Tibial nerve (tissue), 3 donors: ENCODE measurements around the gene SOX3.

Source experiments
- POLR2A ChIP-seq, 2 donors: fragments of 450-650 bp; IDR thresholded peaks; one replicate each; pipeline ENCODE4 v1.6.1; 2017; ENCODE audit warnings: antibody characterized with exemption in 2 of 2, mild to moderate bottlenecking in 2 of 2, moderate library complexity in 2 of 2
- TF ChIP-seq, protein P1 (sequence below), 5 experiments: fragments of 200-600 bp in 3 of 5; fragments of 450-650 bp in 2 of 5; sonication (generic) in 3 of 5; IDR thresholded peaks; one replicate each; pipeline ENCODE4 v1.5.1; 2016 to 2019; ENCODE audit warnings: antibody characterized with exemption in 5 of 5, mild to moderate bottlenecking in 3 of 5, moderate library complexity in 2 of 5

GRCh38 chrX:140507223-140507981 lies 2.5 kb upstream of the SOX3 start:
- TF ChIP-seq, protein P1, sequence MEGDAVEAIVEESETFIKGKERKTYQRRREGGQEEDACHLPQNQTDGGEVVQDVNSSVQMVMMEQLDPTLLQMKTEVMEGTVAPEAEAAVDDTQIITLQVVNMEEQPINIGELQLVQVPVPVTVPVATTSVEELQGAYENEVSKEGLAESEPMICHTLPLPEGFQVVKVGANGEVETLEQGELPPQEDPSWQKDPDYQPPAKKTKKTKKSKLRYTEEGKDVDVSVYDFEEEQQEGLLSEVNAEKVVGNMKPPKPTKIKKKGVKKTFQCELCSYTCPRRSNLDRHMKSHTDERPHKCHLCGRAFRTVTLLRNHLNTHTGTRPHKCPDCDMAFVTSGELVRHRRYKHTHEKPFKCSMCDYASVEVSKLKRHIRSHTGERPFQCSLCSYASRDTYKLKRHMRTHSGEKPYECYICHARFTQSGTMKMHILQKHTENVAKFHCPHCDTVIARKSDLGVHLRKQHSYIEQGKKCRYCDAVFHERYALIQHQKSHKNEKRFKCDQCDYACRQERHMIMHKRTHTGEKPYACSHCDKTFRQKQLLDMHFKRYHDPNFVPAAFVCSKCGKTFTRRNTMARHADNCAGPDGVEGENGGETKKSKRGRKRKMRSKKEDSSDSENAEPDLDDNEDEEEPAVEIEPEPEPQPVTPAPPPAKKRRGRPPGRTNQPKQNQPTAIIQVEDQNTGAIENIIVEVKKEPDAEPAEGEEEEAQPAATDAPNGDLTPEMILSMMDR (IDR thresholded peaks at IDR 0.05), result no peak
- no peak for TF ChIP-seq POLR2A (IDR thresholded peaks at IDR 0.05)
